Fibroblast of upper back skin (primary cell): ENCODE data around the gene OPN4.
"Not testable (repeated sequence)": the region's sequence is repeated elsewhere in the genome, so short reads cannot be mapped to it uniquely, and the experiment has no call there.

ENCODE experiments used
- DNase-seq: peaks from one replicate; pipeline ENCODE4 v3.0.0-alpha.2; 2013

OPN4 gene, protein sequence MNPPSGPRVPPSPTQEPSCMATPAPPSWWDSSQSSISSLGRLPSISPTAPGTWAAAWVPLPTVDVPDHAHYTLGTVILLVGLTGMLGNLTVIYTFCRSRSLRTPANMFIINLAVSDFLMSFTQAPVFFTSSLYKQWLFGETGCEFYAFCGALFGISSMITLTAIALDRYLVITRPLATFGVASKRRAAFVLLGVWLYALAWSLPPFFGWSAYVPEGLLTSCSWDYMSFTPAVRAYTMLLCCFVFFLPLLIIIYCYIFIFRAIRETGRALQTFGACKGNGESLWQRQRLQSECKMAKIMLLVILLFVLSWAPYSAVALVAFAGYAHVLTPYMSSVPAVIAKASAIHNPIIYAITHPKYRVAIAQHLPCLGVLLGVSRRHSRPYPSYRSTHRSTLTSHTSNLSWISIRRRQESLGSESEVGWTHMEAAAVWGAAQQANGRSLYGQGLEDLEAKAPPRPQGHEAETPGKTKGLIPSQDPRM

DNA sequence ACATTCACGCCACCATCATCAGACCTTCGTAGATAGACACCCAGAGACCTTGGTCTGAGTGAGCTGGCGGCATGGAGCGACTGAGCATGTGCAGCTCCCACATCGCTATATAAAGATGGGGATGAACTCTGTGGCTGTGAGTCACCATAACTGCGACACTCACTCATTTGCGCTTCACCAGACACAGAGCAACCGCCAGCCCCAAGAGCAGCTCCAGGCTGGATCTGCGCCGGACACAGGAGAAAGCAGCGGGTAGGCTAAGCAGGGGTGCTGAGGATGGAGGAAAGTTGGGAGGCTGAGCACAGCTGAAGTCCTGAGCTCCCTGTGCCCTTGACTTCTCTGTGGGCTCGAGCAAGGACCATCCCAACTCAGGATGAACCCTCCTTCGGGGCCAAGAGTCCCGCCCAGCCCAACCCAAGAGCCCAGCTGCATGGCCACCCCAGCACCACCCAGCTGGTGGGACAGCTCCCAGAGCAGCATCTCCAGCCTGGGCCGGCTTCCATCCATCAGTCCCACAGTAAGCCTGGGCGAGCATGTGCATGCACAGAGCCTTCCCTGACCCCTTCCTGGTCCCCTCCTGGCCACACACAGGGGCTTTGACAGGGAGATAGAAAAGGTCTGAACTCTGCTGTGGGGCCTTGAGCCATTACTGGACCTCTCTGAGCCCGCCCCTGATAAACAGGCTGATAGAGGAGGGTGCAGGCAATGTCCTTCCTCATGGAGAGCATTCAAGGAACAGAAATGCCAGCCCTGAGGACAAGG is at the start of gene OPN4:
OPN4 (plus strand) TSS at position 137 of the 762 bp plus-strand sequence; CDS start at position 374, 237 bp downstream.
- no peak for DNase-seq

DNA sequence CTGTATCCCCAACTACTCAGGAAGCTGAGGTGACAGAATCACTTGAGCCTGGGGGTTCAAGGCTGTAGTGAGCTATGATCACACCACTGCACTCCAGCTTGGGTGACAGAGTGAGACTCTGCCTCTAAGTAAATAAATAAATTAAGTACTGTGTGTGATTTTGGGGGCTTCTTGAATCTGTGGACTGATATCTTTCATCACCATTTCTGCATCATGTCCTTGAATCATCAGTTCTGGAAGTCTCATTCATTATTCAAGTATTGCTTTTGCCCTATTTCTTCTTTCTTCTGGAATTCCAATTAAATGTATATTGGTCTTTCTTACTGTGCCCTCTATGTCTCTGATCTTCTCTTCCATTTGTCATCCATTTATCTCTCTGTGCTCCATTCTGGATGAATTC is 46.7 kb upstream of the OPN4 start:
- DNase-seq = no peak

DNA sequence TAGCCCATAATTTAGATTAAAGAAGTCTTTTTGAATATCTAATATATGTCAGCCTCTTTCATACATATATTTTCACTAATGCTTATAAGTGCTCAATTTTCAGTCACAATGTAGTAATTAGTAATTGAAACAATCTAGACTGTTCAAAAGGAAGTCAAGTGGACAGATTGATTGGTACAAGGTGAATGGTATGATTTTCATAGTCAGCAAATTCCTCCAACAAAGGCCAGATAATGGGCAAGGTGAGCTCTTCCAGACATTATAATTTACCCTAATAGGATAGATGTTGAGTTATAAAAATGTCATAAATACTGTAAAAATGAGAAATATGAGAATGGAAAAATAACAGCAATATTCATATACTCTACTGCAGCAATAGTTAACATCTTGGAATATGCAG is 44.4 kb upstream of the OPN4 start:
- no peak for DNase-seq

DNA sequence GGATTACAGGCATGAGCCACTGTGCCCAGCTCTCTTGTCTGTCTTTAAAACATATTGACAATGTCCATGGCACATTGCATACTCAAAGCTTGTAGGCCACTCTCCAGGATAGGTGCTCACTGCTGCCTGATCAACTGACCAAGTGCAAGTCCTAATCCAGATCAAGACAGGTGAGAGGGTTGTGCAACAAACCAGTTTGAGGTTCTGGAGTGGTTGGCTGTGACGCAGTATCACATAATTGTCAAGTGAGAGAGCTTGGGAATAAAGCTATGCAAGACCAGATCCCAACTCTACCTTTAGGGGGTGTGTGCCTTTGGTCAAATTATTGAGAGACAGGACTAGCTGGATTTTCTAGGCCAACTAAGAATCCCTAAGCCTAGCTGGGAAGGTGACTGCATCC is 43.0 kb upstream of the OPN4 start:
- no peak for DNase-seq

DNA sequence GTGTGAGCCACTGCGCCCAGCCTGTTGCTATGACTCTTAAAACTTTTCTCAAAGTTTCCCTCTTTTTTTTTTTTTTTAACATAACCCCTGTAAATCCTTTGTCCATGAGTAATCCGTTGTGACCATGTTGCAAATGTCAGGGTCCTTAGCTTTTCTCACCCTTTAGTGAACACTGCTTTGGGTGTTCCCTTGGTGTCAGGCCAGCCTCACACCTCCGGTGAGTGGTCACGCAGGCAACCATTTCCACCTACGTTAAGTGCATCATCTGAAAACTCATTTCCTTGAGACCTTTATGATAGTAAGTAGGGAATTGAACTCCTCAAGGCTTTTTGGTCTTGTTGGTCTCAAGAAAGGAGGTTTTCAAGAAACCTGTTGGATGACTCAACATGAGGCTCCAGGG is 41.3 kb upstream of the OPN4 start:
- DNase-seq = no peak

DNA sequence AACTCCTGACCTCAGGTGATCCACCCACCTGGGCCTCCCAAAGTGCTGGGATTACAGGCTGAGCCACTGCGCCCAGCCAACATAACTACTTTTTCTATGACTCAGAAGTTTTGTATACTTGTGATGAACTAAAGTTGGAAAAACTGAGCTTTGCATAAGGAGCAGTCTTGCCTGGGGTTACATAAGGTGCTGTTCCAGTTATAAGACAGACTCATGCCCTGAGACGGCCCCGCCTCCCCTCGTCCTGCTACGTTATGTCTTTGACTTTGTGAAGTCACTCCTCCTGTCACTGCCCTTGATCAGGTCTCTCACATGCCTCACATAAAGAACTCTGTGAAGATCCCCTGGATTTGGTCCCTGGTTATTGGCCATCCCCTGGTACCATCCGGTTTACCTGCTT is 40.4 kb upstream of the OPN4 start:
- DNase-seq = no peak

DNA sequence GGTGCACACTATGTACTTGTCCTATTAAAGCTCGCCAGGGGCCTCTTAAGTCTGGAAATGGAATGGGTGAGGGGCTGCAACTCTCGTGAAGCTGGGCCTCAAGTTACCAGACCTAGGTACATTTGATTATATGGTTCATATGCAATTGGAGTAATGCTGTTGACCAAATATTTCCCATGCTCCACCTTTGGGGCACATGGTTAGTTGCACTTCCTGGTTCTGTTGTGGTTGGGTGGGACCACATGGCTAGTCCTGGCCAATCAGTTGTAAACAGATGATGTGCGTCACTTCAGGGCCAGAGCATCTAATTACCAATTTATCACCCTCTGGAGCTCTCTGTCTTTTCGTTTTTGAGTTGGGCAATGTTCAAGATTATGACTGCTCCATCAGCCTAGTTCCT is 39.5 kb upstream of the OPN4 start:
- DNase-seq = no peak

DNA sequence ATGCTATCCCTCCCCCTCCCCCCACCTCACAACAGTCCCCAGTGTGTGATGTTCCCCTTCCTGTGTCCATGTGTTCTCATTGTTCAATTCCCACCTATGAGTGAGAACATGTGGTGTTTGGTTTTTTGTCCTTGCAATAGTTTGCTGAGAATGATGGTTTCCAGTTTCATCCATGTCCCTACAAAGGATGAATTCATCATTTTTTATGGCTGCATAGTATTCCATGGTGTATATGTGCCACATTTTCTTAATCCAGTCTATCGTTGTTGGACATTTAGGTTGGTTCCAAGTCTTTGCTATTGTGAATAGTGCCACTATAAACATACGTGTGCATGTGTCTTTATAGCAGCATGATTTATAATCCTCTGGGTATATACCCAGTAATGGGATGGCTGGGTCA is 37.1 kb upstream of the OPN4 start:
- DNase-seq = not testable (repeated sequence)

DNA sequence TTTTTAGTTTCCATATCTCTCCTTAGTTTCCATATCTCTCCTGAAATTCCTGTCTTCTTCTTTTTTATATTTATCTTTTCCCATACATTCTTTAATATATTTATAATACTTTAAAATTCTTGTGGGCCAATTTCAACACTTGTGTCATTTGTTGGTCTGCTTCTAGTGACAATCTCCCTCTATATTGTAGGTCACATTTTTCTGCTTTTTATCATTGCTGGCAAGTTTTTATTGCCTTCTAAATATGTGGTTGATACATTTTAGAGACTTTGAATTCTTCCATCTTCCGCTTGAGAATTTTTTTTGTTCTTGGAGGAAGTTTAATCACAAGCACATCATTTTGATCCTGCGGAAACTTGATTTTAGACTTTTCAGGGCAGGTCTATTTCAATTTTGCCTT is 26.0 kb upstream of the OPN4 start:
- DNase-seq = no peak

DNA sequence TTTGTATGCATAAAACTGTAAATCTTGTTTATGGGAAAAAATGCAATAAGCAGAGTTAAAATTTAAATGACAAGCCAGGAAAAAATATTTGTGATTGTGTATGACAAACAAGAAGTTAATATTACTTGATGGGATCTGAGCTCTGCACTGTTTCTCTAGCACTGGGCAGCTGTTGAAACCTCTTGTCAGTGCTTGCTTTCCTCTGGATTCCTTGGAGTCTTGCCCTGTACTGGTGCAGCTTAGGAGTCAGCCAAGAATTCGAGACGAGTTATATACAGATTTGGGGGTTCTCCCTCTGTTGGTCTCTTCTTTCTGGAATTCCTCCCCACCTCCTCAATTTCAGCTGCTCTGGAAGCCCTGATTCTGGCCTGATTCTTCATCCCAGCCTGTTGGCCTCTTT is 24.3 kb upstream of the OPN4 start:
- peak; percentile 36 for DNase-seq

DNA sequence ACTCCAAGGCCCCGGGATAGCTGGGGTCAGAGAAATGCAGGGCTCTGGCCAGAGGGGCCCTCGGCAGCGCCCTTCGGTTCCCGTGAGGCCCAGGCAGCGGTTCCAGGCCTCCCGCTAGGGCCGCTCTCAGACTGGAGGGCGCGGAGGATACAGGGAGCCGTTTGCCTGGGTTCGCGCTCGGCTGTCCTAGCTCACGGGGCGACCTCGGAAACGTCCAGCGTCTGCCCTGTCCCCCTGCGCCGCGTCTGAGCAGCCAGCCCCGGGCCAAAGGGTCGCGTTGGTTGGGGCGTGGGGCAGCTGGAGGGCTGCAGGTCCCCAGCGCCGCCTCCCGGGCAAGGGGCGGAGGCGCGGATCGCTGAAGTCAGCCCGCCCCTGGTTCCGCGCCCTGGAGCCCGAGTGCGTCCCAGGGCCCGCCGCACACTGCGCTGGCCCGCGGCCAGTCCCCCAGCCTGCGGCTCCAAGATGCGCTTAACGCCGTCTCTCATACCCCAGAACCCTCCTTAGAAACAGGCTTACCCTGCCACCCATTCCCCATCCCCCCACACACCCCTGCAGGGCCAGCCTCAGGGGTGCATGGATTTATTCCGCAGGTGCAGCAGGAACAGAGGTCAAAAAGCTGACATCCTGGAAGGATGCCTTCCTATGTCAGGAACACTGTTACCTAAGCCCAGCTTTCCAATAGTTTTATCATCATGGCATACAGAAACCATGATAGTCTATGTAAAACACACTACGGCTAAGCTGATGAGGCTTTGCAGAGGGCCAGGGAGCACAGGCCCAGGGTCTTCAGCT is 22.1 kb upstream of the OPN4 start:
- peak; percentile 19 for DNase-seq

DNA sequence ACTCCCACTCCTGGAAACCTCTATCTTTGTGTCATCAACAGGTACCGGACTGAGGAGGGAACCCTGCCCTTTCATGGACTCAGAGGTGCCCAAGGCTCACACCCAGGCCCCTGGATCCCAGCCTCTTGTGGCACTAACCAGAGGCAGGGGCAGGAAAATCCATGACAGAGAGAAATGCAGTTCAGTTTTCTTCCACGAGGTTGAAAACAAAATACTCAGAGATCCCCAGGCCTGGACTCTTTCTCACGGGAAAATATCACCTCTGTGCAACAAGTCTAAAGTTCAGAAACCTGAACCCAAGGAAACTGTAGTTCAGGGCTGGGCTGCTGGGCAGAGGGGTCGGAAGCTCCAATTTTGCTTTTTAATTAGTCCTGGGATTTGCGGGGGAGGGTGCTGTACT is 21.4 kb upstream of the OPN4 start:
- no peak for DNase-seq

DNA sequence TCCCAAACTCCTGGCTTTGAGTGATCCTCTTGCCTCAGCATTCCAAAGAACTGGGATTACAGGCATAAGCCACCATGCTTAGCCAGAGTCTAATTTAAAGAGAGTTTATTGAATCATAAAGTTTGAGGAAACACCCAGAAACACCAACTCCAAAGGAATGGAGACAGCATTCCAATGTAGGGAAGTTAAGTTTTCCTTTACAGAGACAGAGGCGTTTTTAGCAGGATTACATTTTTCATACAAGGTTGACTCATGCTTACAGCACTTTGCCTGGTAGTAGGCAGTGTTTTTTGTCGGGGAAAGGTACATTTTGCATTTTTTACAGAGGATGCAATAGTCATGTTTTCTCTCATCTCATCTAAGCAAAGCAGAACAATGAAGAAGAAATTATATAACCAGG is 18.9 kb upstream of the OPN4 start:
- DNase-seq = peak; percentile 93

DNA sequence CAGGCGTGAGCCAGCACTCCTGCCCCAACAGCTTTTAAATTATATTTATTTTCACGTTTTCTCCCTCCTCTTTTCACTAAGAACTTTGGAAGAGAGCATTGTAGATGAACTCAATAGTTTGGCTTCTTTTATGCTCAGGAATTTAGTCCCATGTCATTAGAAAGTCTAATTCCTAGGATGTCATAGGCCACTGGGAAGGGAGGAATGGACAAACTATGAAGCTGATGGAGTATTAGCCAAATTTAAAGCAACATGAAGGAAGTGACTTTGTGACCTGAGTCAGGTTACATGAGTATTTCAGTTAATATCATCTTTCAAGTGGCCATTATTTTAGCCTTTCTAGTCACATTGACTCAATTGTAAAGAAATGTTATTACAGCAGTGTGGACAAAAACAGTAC is 18.0 kb upstream of the OPN4 start:
- DNase-seq = no peak

DNA sequence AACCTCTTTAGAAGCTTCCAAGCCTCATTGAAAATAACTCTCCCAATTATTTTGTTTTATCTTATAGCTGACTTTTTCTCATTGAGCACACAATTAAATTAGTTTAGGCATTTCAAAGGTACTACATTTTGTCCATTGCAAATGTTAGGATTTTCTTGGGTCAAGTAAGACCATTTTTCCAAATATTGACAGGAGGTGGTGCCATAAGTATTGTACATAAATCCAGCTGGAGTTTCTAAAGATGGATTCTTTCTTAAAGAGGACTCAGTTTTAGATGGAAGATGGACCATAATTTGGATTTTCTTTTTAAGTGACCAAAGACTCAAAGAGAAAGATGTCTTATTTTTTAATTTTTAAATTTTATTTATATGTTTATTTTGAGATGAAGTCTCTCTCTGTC is 12.3 kb upstream of the OPN4 start:
- no peak for DNase-seq

DNA sequence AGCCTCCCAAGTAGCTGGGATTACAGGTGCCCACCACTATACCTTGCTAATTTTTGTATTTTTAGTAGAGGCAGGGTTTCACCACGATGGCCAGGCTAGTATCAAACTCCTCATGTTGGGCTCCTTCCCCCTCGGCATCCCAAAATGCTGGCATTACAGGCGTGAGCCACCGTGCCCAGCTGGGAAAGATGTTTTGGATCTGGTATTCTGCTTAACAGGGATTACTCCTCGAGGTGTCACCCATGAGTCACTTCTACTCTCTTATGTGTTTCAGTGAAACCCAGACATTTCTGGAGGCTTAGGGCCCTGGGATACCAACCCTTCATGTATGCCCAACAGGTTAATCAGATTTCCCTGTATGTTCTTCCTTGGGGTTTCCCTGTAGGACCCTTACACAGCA is 11.8 kb upstream of the OPN4 start:
- peak; percentile 41 for DNase-seq

DNA sequence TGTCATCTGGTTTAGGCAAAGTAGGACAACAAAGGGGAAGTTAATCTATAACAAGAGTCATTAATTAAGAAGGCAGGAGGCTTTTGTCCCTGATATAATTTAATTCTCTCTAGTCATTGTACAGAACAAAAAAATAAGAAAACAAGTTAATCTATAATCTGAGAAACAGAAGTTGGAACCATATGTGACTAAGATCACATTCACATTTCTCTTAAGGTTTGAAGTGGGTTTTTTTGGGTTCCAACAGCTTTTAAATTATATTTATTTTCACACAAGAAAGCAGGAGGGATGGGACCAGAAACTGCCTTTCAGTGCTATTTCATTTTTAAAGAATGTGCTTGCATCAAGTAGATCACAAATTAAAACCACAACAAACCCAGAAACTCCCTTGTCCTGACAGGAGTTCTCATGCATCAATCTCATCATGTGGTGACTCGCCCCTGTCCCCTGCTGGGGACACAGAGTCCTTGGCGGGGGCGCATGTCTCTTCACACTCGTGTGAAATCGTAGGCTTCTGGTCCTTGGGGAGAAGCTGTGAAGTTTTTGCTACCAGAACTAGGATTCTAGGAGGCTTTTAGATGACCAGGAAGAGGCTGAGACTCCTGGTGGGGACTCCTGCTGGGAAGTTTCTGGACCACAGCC is 10.1 kb upstream of the OPN4 start:
- DNase-seq = peak; percentile 64

DNA sequence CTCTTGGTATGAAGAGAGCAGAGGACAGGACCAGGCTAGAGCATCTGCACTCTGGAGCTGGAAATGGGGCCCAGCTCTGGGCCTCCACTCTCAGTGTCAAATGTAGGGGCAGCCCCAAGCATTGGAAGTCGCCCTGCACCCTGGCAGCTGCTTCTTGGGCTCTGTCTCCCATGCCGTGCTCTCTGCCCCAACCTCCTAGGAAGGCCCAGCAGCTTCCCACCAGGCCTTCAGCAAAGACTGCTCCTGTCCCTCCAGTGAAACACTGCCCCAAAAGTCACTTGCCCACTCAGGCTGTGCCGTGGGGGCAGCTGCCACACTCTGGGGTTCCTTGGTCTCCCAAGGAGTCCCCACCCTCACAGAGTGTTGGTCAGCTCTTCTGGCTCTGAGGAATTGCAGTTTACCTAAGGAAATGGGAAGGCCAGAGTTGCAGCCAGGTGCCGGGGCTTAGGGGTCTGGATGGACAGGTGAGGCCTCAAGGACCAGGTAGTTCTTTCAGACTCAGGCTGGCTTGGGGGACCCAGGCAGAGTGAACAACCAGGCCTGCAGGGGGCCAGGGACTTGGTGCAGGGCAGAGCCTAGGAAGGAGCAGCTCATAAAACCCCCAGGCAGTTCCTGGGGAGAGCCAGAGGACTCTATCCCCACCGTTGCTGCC is 9.4 kb upstream of the OPN4 start:
- no peak for DNase-seq

DNA sequence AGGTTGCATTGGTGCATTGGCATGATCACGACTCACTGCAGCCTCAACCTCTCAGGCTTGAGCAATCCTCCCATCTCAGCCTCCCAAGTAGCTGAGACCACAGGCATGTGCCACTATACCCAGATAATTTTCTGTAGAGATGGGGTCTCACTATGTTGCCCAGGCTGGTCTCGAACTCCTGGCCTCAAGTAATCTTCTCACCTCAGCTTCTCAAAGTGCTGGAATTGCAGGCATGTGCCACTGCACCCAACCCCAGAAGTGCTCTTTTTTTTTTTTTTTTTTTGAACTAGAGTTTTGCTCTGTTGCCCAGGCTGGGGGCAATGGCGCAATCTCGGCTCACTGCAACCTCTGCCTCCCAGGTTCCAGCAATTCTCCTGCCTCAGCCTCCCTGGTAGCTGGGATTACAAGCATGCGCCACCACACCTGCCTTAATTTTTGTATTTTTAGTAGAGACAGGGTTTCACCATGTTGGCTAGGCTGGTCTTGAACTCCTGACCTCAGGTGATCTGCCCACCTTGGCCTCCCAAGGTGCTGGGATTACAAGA is 8.7 kb upstream of the OPN4 start:
- not testable (repeated sequence) for DNase-seq

DNA sequence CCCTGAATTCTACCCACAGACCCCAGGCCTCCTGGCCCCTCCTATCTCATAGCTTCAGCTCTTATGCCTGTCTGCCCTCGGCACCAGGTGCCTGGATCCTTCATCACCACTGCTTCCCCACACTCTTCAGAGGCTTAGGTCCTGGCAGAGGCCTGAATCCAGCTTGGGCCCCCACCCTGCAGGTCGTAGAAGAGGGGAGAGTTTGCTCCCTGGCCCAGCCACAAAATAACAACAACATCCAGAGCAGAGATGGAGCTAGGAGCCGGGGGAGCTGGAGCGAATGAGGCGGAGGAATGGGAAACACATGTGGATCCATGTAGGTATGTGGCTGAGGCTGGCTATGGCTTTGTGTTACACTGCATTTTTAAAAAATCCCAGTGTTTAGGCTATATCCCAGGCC is 7.8 kb upstream of the OPN4 start:
- DNase-seq = no peak

DNA sequence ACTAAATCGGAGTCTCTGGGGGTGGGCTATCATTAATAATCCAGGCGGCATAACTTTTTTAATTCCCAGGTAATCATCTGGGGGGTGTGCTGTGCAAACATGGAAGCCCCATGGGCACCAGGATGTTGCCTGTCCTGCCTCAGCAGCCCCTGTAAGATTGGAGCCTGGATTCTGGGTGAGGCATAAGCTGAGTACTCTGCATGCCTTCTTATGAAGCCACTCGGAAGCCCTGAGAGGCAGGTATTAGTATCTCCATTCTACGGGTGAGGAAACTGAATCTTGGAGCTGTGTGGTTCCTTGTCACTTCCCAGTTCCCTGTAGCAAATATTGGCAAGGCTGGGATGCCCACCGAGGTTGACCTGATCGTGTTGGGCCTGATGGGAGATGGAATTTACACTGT is 7.4 kb upstream of the OPN4 start:
- no peak for DNase-seq
